Esophagus squamous epithelium (tissue), 5 donors: ENCODE data around the gene ADAP1. TPM values are rescaled to one million over a fixed set of nuclear protein-coding genes. Genes with fewer than 3 reads are reported as not detected.

Experiments
- DNase-seq: peaks from one replicate; lab custom pipeline; 2025; lab: John Stamatoyannopoulos, UW
- H3K27ac ChIP-seq, 4 donors: fragments of 200-600 bp; sonication (generic); one replicate each; pipeline ENCODE4 v1.5.1; 2016 to 2019; ENCODE audit warnings: mild to moderate bottlenecking in 1 of 4
- H3K27me3 ChIP-seq, 4 donors: fragments of 200-600 bp; sonication (generic); 1 replicate in 3 of 4; 2 replicates in 1 of 4; pipeline versions ENCODE4 v1.5.1 to v1.6.0; 2017 to 2021; ENCODE audit warnings: antibody characterized with exemption in 1 of 4
- H3K36me3 ChIP-seq, 3 donors: fragments of 200-600 bp; sonication (generic); one replicate each; pipeline ENCODE4 v1.5.1; 2016 to 2019
- H3K4me1 ChIP-seq, 3 donors: fragments of 200-600 bp; sonication (generic); one replicate each; pipeline ENCODE4 v1.5.1; 2017 to 2019
- H3K4me3 ChIP-seq, 4 donors: fragments of 200-600 bp; sonication (generic); 1 replicate in 3 of 4; 2 replicates in 1 of 4; pipeline ENCODE4 v1.5.1; 2016 to 2019; ENCODE audit warnings: mild to moderate bottlenecking in 2 of 4, moderate library complexity in 1 of 4
- H3K9me3 ChIP-seq, 3 donors: fragments of 200-600 bp; sonication (generic); one replicate each; pipeline ENCODE4 v1.5.1; 2016 to 2019
- POLR2A ChIP-seq, 4 donors: fragments of 450-650 bp; IDR thresholded peaks; one replicate each; pipeline ENCODE4 v1.6.1; 2017; ENCODE audit warnings: antibody characterized with exemption in 4 of 4, mild to moderate bottlenecking in 4 of 4, moderate library complexity in 3 of 4
- WGBS, 2 donors: methylation state at CpG; one replicate each; pipeline ENCODE4 v1.1.5; 2018; 5-methylcytosine and 5-hydroxymethylcytosine counted together
- intact Hi-C: fragments of 100-400 bp; cut with DNase I; formaldehyde crosslinking; loops from one replicate; pipeline ENCODE4 v1.15.0; 2022
- total RNA-seq, 4 donors: library from RNA; depleted of rRNA; stranded (reverse); fragments of >200 nt; gene quantifications; one replicate each; pipeline ENCODE4 v1.1.0, GENCODE V29; 2016
- TF ChIP-seq, protein P1 (sequence below), 6 experiments: fragments of 450-650 bp in 4 of 6; fragments of 200-600 bp in 2 of 6; sonication (generic) in 2 of 6; IDR thresholded peaks; one replicate each; pipeline ENCODE4 v1.5.1; 2016 to 2019; ENCODE audit warnings: antibody characterized with exemption in 6 of 6, mild to moderate bottlenecking in 4 of 6, moderate library complexity in 4 of 6
- donor health status: DM: yes; HTN: yes; CAD: no.

Gene ADAP1
- total RNA-seq, 4 donors from 2014 or later = 6.0 to 13.7 (median 9.9) TPM

DNA sequence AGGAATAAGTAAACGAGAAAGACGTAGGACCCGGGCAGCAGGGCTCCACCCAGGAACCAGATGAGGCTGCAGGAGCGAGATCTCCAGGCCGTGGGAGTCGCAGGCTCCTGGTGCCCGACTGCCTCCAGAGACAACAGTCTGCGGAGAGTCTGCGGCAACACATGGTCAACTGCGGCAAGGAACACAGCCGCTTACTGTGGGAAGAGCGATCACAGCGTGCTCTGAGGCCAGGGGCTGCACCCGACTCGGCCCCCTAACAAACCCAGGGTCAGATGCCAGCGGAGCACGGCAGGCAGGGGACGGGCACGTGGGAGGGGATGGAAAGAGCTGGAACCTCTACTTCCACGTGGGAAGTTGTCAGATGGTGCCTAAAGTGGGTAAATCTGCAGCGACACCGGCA, 51.5 kb downstream of the ADAP1 start:
- Histone ChIP-seq H3K36me3 (peaks cover 0 to 15% (median 0%) of the 10 kb centered on the region in 3 donors), H3K4me1 (peaks cover 10 to 28% (median 11%) of the 10 kb centered on the region in 3 donors), H3K27me3 (peaks cover 0 to 9% (median 0%) of the 10 kb centered on the region in 4 donors), H3K9me3 (no peaks in the 10 kb centered on the region), H3K4me3 (no peak overlapping the region), H3K27ac (no peak overlapping the region)
- no peak for DNase-seq
- intact Hi-C loops = no loop called here
- TF ChIP-seq POLR2A (IDR thresholded peaks at IDR 0.05) = no peak
- TF ChIP-seq, protein P1, sequence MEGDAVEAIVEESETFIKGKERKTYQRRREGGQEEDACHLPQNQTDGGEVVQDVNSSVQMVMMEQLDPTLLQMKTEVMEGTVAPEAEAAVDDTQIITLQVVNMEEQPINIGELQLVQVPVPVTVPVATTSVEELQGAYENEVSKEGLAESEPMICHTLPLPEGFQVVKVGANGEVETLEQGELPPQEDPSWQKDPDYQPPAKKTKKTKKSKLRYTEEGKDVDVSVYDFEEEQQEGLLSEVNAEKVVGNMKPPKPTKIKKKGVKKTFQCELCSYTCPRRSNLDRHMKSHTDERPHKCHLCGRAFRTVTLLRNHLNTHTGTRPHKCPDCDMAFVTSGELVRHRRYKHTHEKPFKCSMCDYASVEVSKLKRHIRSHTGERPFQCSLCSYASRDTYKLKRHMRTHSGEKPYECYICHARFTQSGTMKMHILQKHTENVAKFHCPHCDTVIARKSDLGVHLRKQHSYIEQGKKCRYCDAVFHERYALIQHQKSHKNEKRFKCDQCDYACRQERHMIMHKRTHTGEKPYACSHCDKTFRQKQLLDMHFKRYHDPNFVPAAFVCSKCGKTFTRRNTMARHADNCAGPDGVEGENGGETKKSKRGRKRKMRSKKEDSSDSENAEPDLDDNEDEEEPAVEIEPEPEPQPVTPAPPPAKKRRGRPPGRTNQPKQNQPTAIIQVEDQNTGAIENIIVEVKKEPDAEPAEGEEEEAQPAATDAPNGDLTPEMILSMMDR (IDR thresholded peaks at IDR 0.05) = no peak
- 72 to 83% methylated on average over 7 to 19 of the region's 22 CpGs for WGBS, 2 donors

DNA sequence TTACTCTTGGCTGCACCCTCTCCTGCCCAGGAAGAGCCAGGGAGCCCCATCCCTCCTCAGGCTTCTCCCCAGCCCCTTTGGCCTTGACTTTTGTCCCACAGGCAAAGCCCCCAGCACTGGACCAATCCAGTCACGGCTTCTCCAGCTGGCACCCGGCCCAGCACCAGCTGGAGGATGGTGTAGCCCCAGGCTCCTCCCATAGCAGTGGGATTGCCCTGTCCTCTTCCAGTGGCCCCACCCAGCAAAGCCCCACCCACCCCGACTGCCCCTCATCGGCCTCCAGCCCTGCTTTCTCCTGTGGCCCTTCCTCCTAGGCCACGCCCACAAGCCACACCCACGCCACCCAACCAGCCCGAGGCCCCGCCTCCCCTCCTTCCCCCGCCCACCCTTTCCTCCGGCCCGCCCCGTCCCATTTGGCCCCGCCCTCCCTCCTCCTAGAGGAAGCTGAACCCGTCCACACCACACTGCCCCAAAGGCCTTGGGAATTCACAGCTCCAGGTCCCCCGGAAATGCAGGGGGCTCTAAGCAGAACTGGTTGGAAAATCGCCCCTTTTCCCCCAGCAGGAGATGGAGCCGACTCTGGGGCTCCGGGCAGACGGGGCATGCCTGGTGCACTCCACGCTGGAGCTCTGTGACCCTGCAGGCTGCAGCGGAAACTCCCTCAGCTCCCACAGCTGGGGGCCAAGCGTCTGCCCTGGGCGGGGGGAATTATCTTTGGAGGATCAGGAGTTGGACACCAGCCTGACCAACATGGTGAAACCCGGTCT, 52.9 kb downstream of the ADAP1 start:
- H3K9me3 ChIP-seq = no peaks in the 10 kb centered on the region
- peaks cover 5 to 29% (median 9%) of the 10 kb centered on the region in 3 donors for H3K36me3 ChIP-seq
- intact Hi-C loops = no loop called here
- TF ChIP-seq, protein P1 (IDR thresholded peaks at IDR 0.05) = no peak
- TF ChIP-seq POLR2A (IDR thresholded peaks at IDR 0.05) = no peak
- DNase-seq = no peak
- peak overlapping the region in 1 of 4 donors; percentile 17 for H3K27ac ChIP-seq
- peaks cover 11 to 37% (median 13%) of the 10 kb centered on the region in 3 donors for H3K4me1 ChIP-seq
- WGBS, 2 donors = 0 to 27% methylated on average over 1 to 3 of the region's 24 CpGs
- H3K27me3 ChIP-seq = peaks cover 0 to 9% (median 0%) of the 10 kb centered on the region in 4 donors
- H3K4me3 ChIP-seq = no peak overlapping the region

DNA sequence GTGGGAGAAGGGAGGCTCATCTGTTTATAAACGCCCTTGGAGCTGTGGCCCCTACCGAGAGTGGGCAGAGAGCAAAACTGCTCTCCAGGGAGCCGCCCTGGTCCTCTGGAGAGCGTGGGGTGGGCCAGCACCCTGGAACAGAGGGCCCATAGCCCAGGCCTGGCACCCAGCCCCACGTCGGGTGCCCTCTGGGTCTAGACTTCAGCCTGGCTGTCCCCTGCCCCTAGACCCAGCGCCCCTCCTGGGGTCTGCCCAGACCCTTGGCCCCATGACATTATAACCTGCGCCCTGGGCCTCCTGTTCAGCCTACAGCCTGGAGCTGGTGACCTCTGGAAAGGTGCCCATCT, 53.5 kb downstream of the ADAP1 start:
- no peaks in the 10 kb centered on the region for H3K9me3 ChIP-seq
- peaks cover 11 to 37% (median 13%) of the 10 kb centered on the region in 3 donors for H3K4me1 ChIP-seq
- peaks cover 0 to 9% (median 0%) of the 10 kb centered on the region in 4 donors for H3K27me3 ChIP-seq
- peaks cover 8 to 35% (median 9%) of the 10 kb centered on the region in 3 donors for H3K36me3 ChIP-seq
- peak overlapping the region in 1 of 4 donors; percentile 17 for H3K27ac ChIP-seq
- no peak overlapping the region for H3K4me3 ChIP-seq
- TF ChIP-seq POLR2A (IDR thresholded peaks at IDR 0.05) = no peak
- TF ChIP-seq, protein P1 (IDR thresholded peaks at IDR 0.05) = no peak
- WGBS, 2 donors = 87% methylated on average over 3 of the region's 8 CpGs; no CpG with 5 or more reads in 1 of the 2 donors
- intact Hi-C loops = no loop called here
- DNase-seq = no peak

DNA sequence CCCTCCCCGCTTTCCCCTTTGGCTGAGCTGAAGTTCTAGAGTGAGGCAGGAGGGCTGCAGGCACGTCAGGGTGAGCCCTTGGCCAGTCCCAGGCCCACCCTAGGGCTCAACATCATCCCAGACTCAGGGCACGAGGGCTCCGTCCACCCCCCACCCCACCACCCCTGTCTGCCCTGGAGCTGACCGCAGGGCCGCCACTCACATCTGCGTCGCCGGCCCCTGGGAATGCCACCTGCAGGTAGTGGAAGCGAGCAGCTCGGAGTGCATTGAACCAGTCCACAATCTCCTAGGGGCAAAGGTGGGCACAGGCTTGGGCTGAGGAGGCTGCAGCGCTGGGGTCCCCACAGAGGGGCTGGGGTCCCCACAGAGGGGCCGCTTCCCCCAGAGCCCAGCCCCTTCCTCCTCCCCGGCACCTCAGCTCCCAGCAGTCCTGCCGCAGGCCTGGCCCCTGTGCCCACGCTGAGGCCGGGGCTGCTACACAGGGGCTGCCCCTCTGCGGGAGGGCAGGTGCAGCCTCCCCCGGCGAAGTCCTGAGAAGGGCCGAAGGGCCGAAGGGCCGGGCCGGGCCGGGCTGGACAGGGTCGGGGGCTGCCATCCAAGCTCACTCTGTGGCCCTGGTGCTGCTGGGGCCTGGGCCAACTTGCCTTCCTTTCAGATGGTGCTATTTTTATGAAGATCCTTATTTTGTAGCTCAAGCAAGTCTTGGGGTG, 54.0 kb downstream of the ADAP1 start:
- H3K9me3 ChIP-seq = no peaks in the 10 kb centered on the region
- 87 to 93% methylated on average over 3 of the region's 26 CpGs for whole genome bisulfite sequencing, 2 donors

More for the DNA sequence above, 54.0 kb downstream of the ADAP1 start:
- peaks cover 9 to 40% (median 14%) of the 10 kb centered on the region in 3 donors for H3K36me3 ChIP-seq
- peak overlapping the region in 1 of 4 donors; percentile 17 for H3K27ac ChIP-seq
- intact Hi-C loops = no loop called here
- peaks cover 0 to 9% (median 0%) of the 10 kb centered on the region in 4 donors for H3K27me3 ChIP-seq
- H3K4me1 ChIP-seq = peaks cover 11 to 37% (median 13%) of the 10 kb centered on the region in 3 donors
- no peak overlapping the region for H3K4me3 ChIP-seq
- TF ChIP-seq POLR2A (IDR thresholded peaks at IDR 0.05) = no peak
- TF ChIP-seq, protein P1 (IDR thresholded peaks at IDR 0.05) = no peak
- no peak for DNase-seq
